Measurements from ENCODE around the gene CRY2.
A peak's percentile ranks its signal among the peaks of the same experiment; 100 is the strongest.
"Not testable (repeated sequence)": the region's sequence is repeated elsewhere in the genome, so short reads cannot be mapped to it uniquely, and the experiment has no call there.

Gene CRY2

GRCh38 chr11:45806072-45806933, 41.0 kb upstream of the CRY2 start:
- no peaks in the 10 kb centered on the region for H3K9me3 ChIP-seq (ENCODE audit: control insufficient read depth in 1 of 2, low read length in 2 of 2)
- no peaks in the 10 kb centered on the region for H3K27me3 ChIP-seq (ENCODE audit: low read depth, low read length)
- H3K36me3 ChIP-seq (ENCODE audit: control insufficient read depth in 1 of 2, insufficient read depth in 2 of 2, low read length in 2 of 2): peaks cover 3 to 18% of the 10 kb centered on the region in 2 donors
- peaks cover 18 to 34% of the 10 kb centered on the region in 2 donors for H3K4me1 ChIP-seq (ENCODE audit: control insufficient read depth in 1 of 2, insufficient read depth in 2 of 2, low read length in 2 of 2)
- peak overlapping the region; percentile 75 to 87 for H3K4me3 ChIP-seq (ENCODE audit: low read depth in 1 of 2, low read length in 2 of 2)
- no peak overlapping the region for H3K27ac ChIP-seq (ENCODE audit: low read length)

DNA sequence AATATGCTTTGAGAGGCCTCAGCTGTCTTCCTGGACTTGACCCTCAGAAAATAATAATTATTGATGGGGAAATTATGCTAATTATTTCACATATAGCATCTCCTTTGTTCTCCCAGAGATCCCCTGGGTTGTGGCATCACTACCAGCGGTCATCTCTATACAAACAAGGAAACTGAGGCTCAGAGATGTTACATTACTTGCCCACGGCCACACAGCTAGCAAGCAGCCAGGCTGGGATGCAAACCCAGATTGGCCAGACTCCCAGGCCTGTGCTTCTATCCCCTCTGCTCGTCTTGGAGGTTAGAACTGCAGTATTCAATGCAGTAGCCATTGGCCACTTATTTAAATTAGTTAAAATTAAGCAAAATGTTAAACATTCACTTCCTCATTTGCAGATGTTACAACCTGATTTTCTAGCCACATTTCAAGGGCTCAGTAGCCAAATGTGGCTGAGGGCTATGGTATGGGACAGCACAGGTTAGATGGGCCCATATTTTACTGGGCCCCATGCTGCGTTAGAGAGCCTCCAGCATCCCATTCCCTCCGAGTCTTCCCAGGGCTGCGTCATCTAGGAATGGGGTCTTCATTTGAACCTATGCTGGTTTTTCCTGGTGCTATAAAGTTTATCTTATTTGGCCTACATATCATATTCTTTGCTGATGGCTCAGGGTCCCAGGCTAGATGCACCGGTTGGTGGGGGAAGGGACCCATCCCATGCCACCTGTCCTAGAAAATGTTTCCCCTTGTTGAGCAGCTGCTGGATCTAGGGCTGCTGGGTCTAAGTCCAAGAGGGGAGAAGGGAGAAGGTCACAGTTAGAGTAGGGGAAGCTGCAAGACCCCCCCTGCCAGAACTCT, 40.1 kb upstream of the CRY2 start:
- H3K27ac ChIP-seq (ENCODE audit: low read length): no peak overlapping the region
- no peaks in the 10 kb centered on the region for H3K27me3 ChIP-seq (ENCODE audit: low read depth, low read length)
- peaks cover 18 to 34% of the 10 kb centered on the region in 2 donors for H3K4me1 ChIP-seq (ENCODE audit: control insufficient read depth in 1 of 2, insufficient read depth in 2 of 2, low read length in 2 of 2)
- H3K36me3 ChIP-seq (ENCODE audit: control insufficient read depth in 1 of 2, insufficient read depth in 2 of 2, low read length in 2 of 2): peaks cover 11 to 22% of the 10 kb centered on the region in 2 donors
- no peaks in the 10 kb centered on the region for H3K9me3 ChIP-seq (ENCODE audit: control insufficient read depth in 1 of 2, low read length in 2 of 2)
- H3K4me3 ChIP-seq (ENCODE audit: low read depth in 1 of 2, low read length in 2 of 2): peak overlapping the region; percentile 17 to 75

GRCh38 chr11:45807792-45808238, 39.5 kb upstream of the CRY2 start:
- H3K4me1 ChIP-seq (ENCODE audit: control insufficient read depth in 1 of 2, insufficient read depth in 2 of 2, low read length in 2 of 2): peaks cover 18 to 34% of the 10 kb centered on the region in 2 donors
- H3K4me3 ChIP-seq (ENCODE audit: low read depth in 1 of 2, low read length in 2 of 2): peak overlapping the region in 1 of 2 donors; percentile 17
- no peaks in the 10 kb centered on the region for H3K9me3 ChIP-seq (ENCODE audit: control insufficient read depth in 1 of 2, low read length in 2 of 2)
- H3K27me3 ChIP-seq (ENCODE audit: low read depth, low read length): no peaks in the 10 kb centered on the region
- H3K36me3 ChIP-seq (ENCODE audit: control insufficient read depth in 1 of 2, insufficient read depth in 2 of 2, low read length in 2 of 2): peaks cover 11 to 22% of the 10 kb centered on the region in 2 donors
- no peak overlapping the region for H3K27ac ChIP-seq (ENCODE audit: low read length)

DNA sequence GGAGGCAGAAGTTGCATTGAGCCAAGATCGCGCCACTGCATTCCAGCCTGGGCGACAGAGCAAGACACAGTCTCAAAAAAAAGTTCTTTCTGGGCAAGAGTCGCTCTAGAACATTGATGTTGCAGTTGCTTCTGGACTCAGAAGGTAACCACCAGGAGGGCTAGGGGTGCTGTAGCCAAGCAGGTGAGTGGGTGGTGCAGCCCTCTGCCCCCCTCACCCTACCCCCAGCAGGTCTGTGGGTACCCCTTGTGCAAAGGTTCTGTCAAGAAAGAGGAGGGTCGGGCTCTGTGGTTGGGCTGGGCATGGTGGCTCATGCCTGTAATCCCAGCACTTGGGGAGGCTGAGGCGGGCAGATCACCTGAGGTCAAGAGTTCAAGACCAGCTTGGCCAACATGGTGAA, 38.8 kb upstream of the CRY2 start:
- not testable (repeated sequence) for H3K27ac ChIP-seq (ENCODE audit: low read length); H3K9me3 ChIP-seq (ENCODE audit: control insufficient read depth in 1 of 2, low read length in 2 of 2); H3K27me3 ChIP-seq (ENCODE audit: low read depth, low read length); H3K4me3 ChIP-seq (ENCODE audit: low read depth in 1 of 2, low read length in 2 of 2)
- Histone ChIP-seq H3K36me3 (ENCODE audit: control insufficient read depth in 1 of 2, insufficient read depth in 2 of 2, low read length in 2 of 2) (peaks cover 11 to 22% of the 10 kb centered on the region in 2 donors), H3K4me1 (ENCODE audit: control insufficient read depth in 1 of 2, insufficient read depth in 2 of 2, low read length in 2 of 2) (peaks cover 18 to 34% of the 10 kb centered on the region in 2 donors)

DNA sequence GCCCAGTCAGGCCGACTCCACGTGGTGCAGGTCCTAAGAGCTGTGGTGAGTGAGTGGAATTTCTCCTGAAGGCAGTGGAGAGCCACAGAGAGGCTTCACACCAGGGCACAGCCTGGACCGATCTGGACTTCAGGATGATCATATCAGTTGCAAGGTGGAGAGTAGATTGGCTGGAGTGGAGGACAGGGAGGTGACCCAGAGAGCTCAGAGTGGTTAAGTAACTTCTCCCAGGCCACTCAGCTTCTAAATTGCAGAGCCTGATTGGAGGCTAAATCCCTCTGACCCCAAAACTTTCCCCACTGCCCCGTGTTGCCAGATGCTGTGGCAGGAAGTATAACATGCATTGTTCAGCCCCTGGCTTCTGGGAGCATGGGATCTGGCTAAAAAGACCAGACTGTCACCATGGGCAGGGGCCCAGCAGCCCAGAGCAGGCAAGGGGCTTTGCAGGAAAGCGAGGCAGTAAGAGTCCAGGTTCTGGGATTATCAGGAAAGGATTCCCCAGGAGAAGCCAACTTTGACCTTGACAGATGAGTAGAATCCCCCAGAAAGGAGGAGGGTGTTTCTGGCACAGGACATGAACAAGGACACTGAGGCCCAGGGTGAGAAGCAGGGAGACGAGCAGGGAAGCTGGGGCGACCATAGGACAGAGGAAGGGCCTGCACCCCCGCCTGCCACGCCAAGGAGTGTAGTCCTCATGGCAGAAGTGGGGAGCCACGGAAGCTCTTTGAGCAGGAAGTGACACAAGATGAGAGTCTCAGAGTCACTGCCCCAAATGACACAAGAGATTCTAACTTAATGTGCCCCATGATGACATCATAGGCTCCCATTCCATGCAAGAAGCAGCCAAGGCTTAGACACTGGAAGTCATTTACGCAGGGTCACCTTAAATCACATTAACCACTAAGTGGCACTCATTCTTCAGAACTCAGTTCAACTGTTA, 37.5 kb upstream of the CRY2 start:
- H3K4me1 ChIP-seq (ENCODE audit: control insufficient read depth in 1 of 2, insufficient read depth in 2 of 2, low read length in 2 of 2): peaks cover 18 to 27% of the 10 kb centered on the region in 2 donors
- H3K9me3 ChIP-seq (ENCODE audit: control insufficient read depth in 1 of 2, low read length in 2 of 2): no peaks in the 10 kb centered on the region
- H3K27me3 ChIP-seq (ENCODE audit: low read depth, low read length): no peaks in the 10 kb centered on the region
- H3K36me3 ChIP-seq (ENCODE audit: control insufficient read depth in 1 of 2, insufficient read depth in 2 of 2, low read length in 2 of 2): peaks cover 11 to 22% of the 10 kb centered on the region in 2 donors
- H3K27ac ChIP-seq (ENCODE audit: low read length): no peak overlapping the region
- no peak overlapping the region for H3K4me3 ChIP-seq (ENCODE audit: low read depth in 1 of 2, low read length in 2 of 2)

DNA sequence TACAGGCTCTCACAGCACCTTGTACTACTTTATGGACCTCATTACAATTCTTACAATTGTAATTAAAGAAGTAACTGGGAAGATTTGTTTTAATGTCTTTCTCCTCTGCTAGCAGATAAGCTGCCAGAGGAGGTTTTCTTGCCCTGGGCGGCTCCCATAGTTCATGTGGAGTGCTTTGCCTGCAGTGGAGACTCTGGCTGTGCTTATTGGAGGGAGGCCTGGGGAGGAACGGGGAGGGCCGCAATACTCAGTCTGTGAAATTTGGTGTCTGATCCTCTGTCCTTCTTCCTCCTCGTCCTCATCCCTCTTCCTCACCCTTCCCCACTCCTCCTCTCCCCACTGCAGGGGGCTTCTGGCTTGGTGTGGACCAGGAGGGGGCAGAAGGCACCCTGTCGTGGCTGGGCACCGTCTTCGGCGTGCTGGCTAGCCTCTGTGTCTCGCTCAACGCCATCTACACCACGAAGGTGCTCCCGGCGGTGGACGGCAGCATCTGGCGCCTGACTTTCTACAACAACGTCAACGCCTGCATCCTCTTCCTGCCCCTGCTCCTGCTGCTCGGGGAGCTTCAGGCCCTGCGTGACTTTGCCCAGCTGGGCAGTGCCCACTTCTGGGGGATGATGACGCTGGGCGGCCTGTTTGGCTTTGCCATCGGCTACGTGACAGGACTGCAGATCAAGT, 36.7 kb upstream of the CRY2 start:
- H3K27me3 ChIP-seq (ENCODE audit: low read depth, low read length): no peaks in the 10 kb centered on the region
- peaks cover 18 to 25% of the 10 kb centered on the region in 2 donors for H3K4me1 ChIP-seq (ENCODE audit: control insufficient read depth in 1 of 2, insufficient read depth in 2 of 2, low read length in 2 of 2)
- no peak overlapping the region for H3K4me3 ChIP-seq (ENCODE audit: low read depth in 1 of 2, low read length in 2 of 2)
- H3K9me3 ChIP-seq (ENCODE audit: control insufficient read depth in 1 of 2, low read length in 2 of 2): no peaks in the 10 kb centered on the region
- H3K27ac ChIP-seq (ENCODE audit: low read length): no peak overlapping the region
- H3K36me3 ChIP-seq (ENCODE audit: control insufficient read depth in 1 of 2, insufficient read depth in 2 of 2, low read length in 2 of 2): peaks cover 11 to 22% of the 10 kb centered on the region in 2 donors

- Histone ChIP-seq H3K27ac (ENCODE audit: low read length) (no peak overlapping the region), H3K9me3 (ENCODE audit: control insufficient read depth in 1 of 2, low read length in 2 of 2) (no peaks in the 10 kb centered on the region), H3K4me3 (ENCODE audit: low read depth in 1 of 2, low read length in 2 of 2) (no peak overlapping the region), H3K36me3 (ENCODE audit: control insufficient read depth in 1 of 2, insufficient read depth in 2 of 2, low read length in 2 of 2) (peaks cover 11 to 22% of the 10 kb centered on the region in 2 donors), H3K27me3 (ENCODE audit: low read depth, low read length) (no peaks in the 10 kb centered on the region), H3K4me1 (ENCODE audit: control insufficient read depth in 1 of 2, insufficient read depth in 2 of 2, low read length in 2 of 2) (peaks cover 16 to 20% of the 10 kb centered on the region in 2 donors)
Observed at GRCh38 chr11:45811109-45811435, 36.2 kb upstream of the CRY2 start.

DNA sequence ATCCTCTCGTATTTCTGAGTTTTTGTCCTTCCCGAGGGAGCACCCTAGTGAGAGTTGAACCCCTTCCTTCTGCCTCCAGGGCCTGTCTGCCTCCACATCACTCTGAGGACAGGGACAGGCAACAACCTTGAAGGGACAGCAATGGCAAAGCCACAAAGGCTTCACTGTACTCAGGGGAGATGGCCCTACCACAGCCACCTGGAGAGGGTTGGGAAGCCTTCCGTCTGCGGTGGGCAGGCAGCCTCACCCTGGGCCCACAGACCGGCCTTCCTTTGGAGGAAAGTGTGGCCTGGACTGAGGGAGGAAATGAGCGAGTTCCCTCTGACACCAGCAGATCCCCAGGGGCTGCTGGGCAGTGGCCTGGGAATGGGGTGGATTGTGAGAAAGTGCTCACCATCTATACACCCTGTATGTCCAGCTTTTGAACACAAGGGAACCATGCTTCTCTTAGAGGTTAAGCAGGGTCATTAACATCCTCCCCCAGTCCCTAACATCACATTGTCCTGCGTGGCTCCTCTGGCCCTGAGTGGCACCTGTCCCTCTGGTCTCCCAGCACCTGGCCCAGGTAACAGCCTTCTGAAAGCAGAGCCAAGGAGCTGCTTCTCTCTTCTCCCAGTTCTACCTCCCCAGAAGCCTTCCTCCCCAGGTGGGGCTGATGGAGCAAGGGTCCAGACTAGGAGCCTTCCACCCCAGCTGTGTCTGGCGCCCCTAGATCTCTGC, 35.5 kb upstream of the CRY2 start:
- Histone ChIP-seq H3K4me3 (ENCODE audit: low read depth in 1 of 2, low read length in 2 of 2) (no peak overlapping the region), H3K27me3 (ENCODE audit: low read depth, low read length) (no peaks in the 10 kb centered on the region), H3K4me1 (ENCODE audit: control insufficient read depth in 1 of 2, insufficient read depth in 2 of 2, low read length in 2 of 2) (peaks cover 9 to 13% of the 10 kb centered on the region in 2 donors), H3K9me3 (ENCODE audit: control insufficient read depth in 1 of 2, low read length in 2 of 2) (no peaks in the 10 kb centered on the region), H3K27ac (ENCODE audit: low read length) (no peak overlapping the region), H3K36me3 (ENCODE audit: control insufficient read depth in 1 of 2, insufficient read depth in 2 of 2, low read length in 2 of 2) (peaks cover 11 to 22% of the 10 kb centered on the region in 2 donors)

GRCh38 chr11:45812581-45813548, 34.4 kb upstream of the CRY2 start:
- no peak overlapping the region for H3K4me3 ChIP-seq (ENCODE audit: low read depth in 1 of 2, low read length in 2 of 2)
- H3K36me3 ChIP-seq (ENCODE audit: control insufficient read depth in 1 of 2, insufficient read depth in 2 of 2, low read length in 2 of 2): peaks cover 11 to 22% of the 10 kb centered on the region in 2 donors
- no peaks in the 10 kb centered on the region for H3K9me3 ChIP-seq (ENCODE audit: control insufficient read depth in 1 of 2, low read length in 2 of 2)
- H3K27me3 ChIP-seq (ENCODE audit: low read depth, low read length): no peaks in the 10 kb centered on the region
- peaks cover 0 to 2% of the 10 kb centered on the region in 2 donors for H3K4me1 ChIP-seq (ENCODE audit: control insufficient read depth in 1 of 2, insufficient read depth in 2 of 2, low read length in 2 of 2)
- H3K27ac ChIP-seq (ENCODE audit: low read length): no peak overlapping the region
